CD4-positive, CD25-positive, alpha-beta regulatory T cell (primary cell): ENCODE data around the gene ZNF416. TPM values are rescaled to one million over a fixed set of nuclear protein-coding genes. Genes with fewer than 3 reads are reported as not detected.

Experiments used
- ATAC-seq, 2 donors: fragments of 150-1000 bp; cut with Tn5 transposase; one replicate each; pipeline ENCODE4 v1.10.0; 2021; ENCODE audit warnings: low read depth in 2 of 2, moderate number of reproducible peaks in 2 of 2, moderate library complexity in 1 of 2
- DNase-seq, 3 donors: peaks; one replicate each; pipeline versions ENCODE4 v3.0.0 to v3.0.0-alpha.2; 2012 to 2022; ENCODE audit warnings: mixed read lengths in 1 of 3
- H3K27ac ChIP-seq: one replicate; pipeline ENCODE4 v1.7.0; 2013; ENCODE audit warnings: mild to moderate bottlenecking, low read length; ENCODE audit not compliant: insufficient read depth, poor library complexity, severe bottlenecking
- H3K27me3 ChIP-seq: one replicate; pipeline ENCODE4 v1.7.0; 2013; ENCODE audit warnings: low read length; ENCODE audit not compliant: control insufficient read depth, insufficient read depth
- H3K36me3 ChIP-seq: one replicate; pipeline ENCODE4 v1.7.0; 2013; ENCODE audit warnings: mild to moderate bottlenecking, low read length, moderate library complexity; ENCODE audit not compliant: control insufficient read depth, insufficient read depth
- H3K4me1 ChIP-seq: 2 replicates; pipeline ENCODE4 v1.7.0; 2013; ENCODE audit warnings: mild to moderate bottlenecking, low read length; ENCODE audit not compliant: insufficient read depth, control insufficient read depth, poor library complexity, severe bottlenecking
- H3K4me3 ChIP-seq: one replicate; pipeline ENCODE4 v1.7.0; 2013; ENCODE audit warnings: low read depth, mild to moderate bottlenecking, low read length, moderate library complexity
- H3K9me3 ChIP-seq, 2 experiments: 1 replicate in 1 of 2; 2 replicates in 1 of 2; pipeline ENCODE4 v1.7.0; 2013; ENCODE audit warnings: low read length in 2 of 2, mild to moderate bottlenecking in 1 of 2, moderate library complexity in 1 of 2; ENCODE audit not compliant: control insufficient read depth in 2 of 2
- H3K27ac Mint-ChIP-seq, 3 donors: one replicate each; pipeline ENCODE4 v1.8.0; 2020 to 2022; ENCODE audit warnings: mild to moderate bottlenecking in 3 of 3, mixed read lengths in 3 of 3, moderate library complexity in 2 of 3
- H3K27me3 Mint-ChIP-seq: one replicate; pipeline ENCODE4 v1.8.0; 2022; ENCODE audit warnings: mild to moderate bottlenecking, mixed read lengths
- H3K36me3 Mint-ChIP-seq: one replicate; pipeline ENCODE4 v1.8.0; 2020; ENCODE audit warnings: mixed read lengths
- H3K4me1 Mint-ChIP-seq, 4 donors: one replicate each; pipeline ENCODE4 v1.8.0; 2020 to 2022; ENCODE audit warnings: mixed read lengths in 4 of 4, mild to moderate bottlenecking in 1 of 4
- H3K4me3 Mint-ChIP-seq, 4 donors: one replicate each; pipeline ENCODE4 v1.8.0; 2020 to 2022; ENCODE audit warnings: mild to moderate bottlenecking in 4 of 4, mixed read lengths in 4 of 4, moderate library complexity in 3 of 4
- H3K9me3 Mint-ChIP-seq, 7 donors: one replicate each; pipeline ENCODE4 v1.8.0; 2020 to 2022; ENCODE audit warnings: mixed read lengths in 7 of 7, mild to moderate bottlenecking in 3 of 7, moderate library complexity in 2 of 7
- polyA plus RNA-seq, 4 donors: library from polyadenylated mRNA; unstranded; fragments of 300-500 nt; fragmentation: Illumina TruSeq; gene quantifications; one replicate each; pipeline ENCODE4 v1.2.3, GENCODE V29; 2021
- total RNA-seq: library from RNA; stranded (reverse); gene quantifications from one replicate; pipeline ENCODE4 v1.2.3, GENCODE V29; 2022

The ZNF416 gene
- total and polyA plus RNA-seq, 5 donors from 2014 or later: 4.1 to 9.5 (median 5.8) TPM

- Mint-ChIP-seq H3K27ac (peak overlapping the region in 2 of 3 donors; percentile 68 to 98), H3K36me3 (peaks cover 49% of the 10 kb centered on the region), H3K27me3 (no peaks in the 10 kb centered on the region), H3K4me1 (peaks cover 5 to 36% (median 28%) of the 10 kb centered on the region in 4 donors), H3K9me3 (peaks cover 9 to 58% (median 25%) of the 10 kb centered on the region in 7 donors), H3K4me3 (peak overlapping the region; percentile 88 to 98 (median 93))
- ATAC-seq (no peak), DNase-seq (no peak)
- no peak overlapping the region for H3K27ac ChIP-seq
- peaks cover 25 to 34% of the 10 kb centered on the region in 2 experiments for H3K9me3 ChIP-seq
- H3K27me3 ChIP-seq: peaks cover 5% of the 10 kb centered on the region
- H3K4me1 ChIP-seq: peaks cover 26% of the 10 kb centered on the region
- H3K36me3 ChIP-seq: peaks cover 44% of the 10 kb centered on the region
- H3K4me3 ChIP-seq: peak overlapping the region; percentile 81
These were observed 21.1 kb downstream of the ZNF416 start for GRCh38 chr19:57557659-57558058.

GRCh38 chr19:57552432-57552831 is 26.3 kb downstream of the ZNF416 start:
- Histone ChIP-seq H3K27me3 (no peaks in the 10 kb centered on the region), H3K36me3 (peaks cover 93% of the 10 kb centered on the region), H3K4me3 (no peak overlapping the region), H3K9me3 (peaks cover 62 to 87% of the 10 kb centered on the region in 2 experiments), H3K4me1 (no peaks in the 10 kb centered on the region), H3K27ac (no peak overlapping the region)
- H3K36me3 Mint-ChIP-seq: peaks cover 92% of the 10 kb centered on the region
- no peak overlapping the region for H3K4me3 Mint-ChIP-seq
- ATAC-seq (no peak), DNase-seq (no peak)
- no peak overlapping the region for H3K27ac Mint-ChIP-seq
- no peaks in the 10 kb centered on the region for H3K27me3 Mint-ChIP-seq
- H3K4me1 Mint-ChIP-seq: peaks cover 5 to 11% (median 9%) of the 10 kb centered on the region in 4 donors
- H3K9me3 Mint-ChIP-seq: peaks cover 5 to 87% (median 40%) of the 10 kb centered on the region in 7 donors

- Mint-ChIP-seq H3K4me1 (peaks cover 0 to 10% (median 3%) of the 10 kb centered on the region in 4 donors), H3K27ac (no peak overlapping the region)
- peak overlapping the region; percentile 22 for H3K4me3 ChIP-seq
These were observed 32.2 kb downstream of the ZNF416 start for GRCh38 chr19:57546513-57546912.

GRCh38 chr19:57537953-57538547 is 40.7 kb downstream of the ZNF416 start:
- Histone ChIP-seq H3K27ac (no peak overlapping the region), H3K27me3 (no peaks in the 10 kb centered on the region), H3K36me3 (peaks cover 83% of the 10 kb centered on the region), H3K4me3 (peak overlapping the region; percentile 14), H3K4me1 (no peaks in the 10 kb centered on the region), H3K9me3 (peaks cover 93 to 100% of the 10 kb centered on the region in 2 experiments)
- Mint-ChIP-seq H3K4me3 (no peak overlapping the region), H3K4me1 (peaks cover 0 to 7% (median 2%) of the 10 kb centered on the region in 4 donors), H3K9me3 (peaks cover 0 to 96% (median 43%) of the 10 kb centered on the region in 7 donors), H3K36me3 (peaks cover 83% of the 10 kb centered on the region), H3K27ac (no peak overlapping the region), H3K27me3 (no peaks in the 10 kb centered on the region)
- no peak for DNase-seq
- ATAC-seq: no peak

More at GRCh38 chr19:57546513-57546912, 32.2 kb downstream of the ZNF416 start:
- no peak overlapping the region for H3K27ac ChIP-seq
- Mint-ChIP-seq H3K36me3 (peaks cover 75% of the 10 kb centered on the region), H3K9me3 (peaks cover 0 to 90% (median 44%) of the 10 kb centered on the region in 7 donors), H3K4me3 (no peak overlapping the region), H3K27me3 (no peaks in the 10 kb centered on the region)
- ATAC-seq (no peak), DNase-seq (no peak)
- peaks cover 96 to 100% of the 10 kb centered on the region in 2 experiments for H3K9me3 ChIP-seq
- no peaks in the 10 kb centered on the region for H3K27me3 ChIP-seq
- peaks cover 83% of the 10 kb centered on the region for H3K36me3 ChIP-seq
- no peaks in the 10 kb centered on the region for H3K4me1 ChIP-seq

GRCh38 chr19:57527136-57527881 is 51.4 kb downstream of the ZNF416 start, which contains the start of gene ZNF549:
Gene ZNF549, plus strand, starts transcription at chr19:57527356. Its CDS starts 218 bp downstream, at chr19:57527574.
- Mint-ChIP-seq H3K4me1 (peaks cover 5 to 32% (median 17%) of the 10 kb centered on the region in 4 donors), H3K9me3 (peaks cover 8 to 43% (median 31%) of the 10 kb centered on the region in 7 donors), H3K27ac (peak within 1 kb of the TSS; percentile 20 to 98 (median 98)), H3K4me3 (peak within 1 kb of the TSS; percentile 90 to 97 (median 96)), H3K27me3 (no peaks in the 10 kb centered on the region), H3K36me3 (peaks cover 45% of the 10 kb centered on the region)
- ATAC-seq: peak; percentile 100
- peak; percentile 79 to 96 (median 89) for DNase-seq
- Histone ChIP-seq H3K4me3 (peak within 1 kb of the TSS; percentile 84), H3K27ac (peak within 1 kb of the TSS; percentile 82), H3K4me1 (peaks cover 21% of the 10 kb centered on the region), H3K27me3 (no peaks in the 10 kb centered on the region), H3K9me3 (peaks cover 32 to 38% of the 10 kb centered on the region in 2 experiments), H3K36me3 (peaks cover 25% of the 10 kb centered on the region)

Other genes starting within 250 kb of the ZNF416 start
- 6.8 TPM for gene ZNF304, start 227.6 kb downstream of the ZNF416 start, total RNA-seq
- 1 to 10 TPM; 1.9 to 4.4 (median 2.8) TPM for gene ZNF304, start 227.6 kb downstream of the ZNF416 start, polyA plus RNA-seq
- gene TRAPPC2B, start 215.4 kb downstream of the ZNF416 start, total RNA-seq: 11.4 TPM
- gene TRAPPC2B, start 215.4 kb downstream of the ZNF416 start, polyA plus RNA-seq: 10 to 100 TPM; 23.0 to 28.6 (median 25.3) TPM
- 2.1 TPM for gene ZNF547, start 215.4 kb downstream of the ZNF416 start, total RNA-seq
- 1 to 10 TPM in 2 of 4 donors, under 1 TPM in 1, not detected in 1; 0.77 to 1.9 (median 1.5) TPM for gene ZNF547, start 215.4 kb downstream of the ZNF416 start, polyA plus RNA-seq
- gene ZNF548, start 189.1 kb downstream of the ZNF416 start, total RNA-seq: 75.9 TPM
- 10 to 100 TPM; 14.6 to 21.7 (median 17.7) TPM for gene ZNF548, start 189.1 kb downstream of the ZNF416 start, polyA plus RNA-seq
- 5.6 TPM for gene ZNF17, start 167.8 kb downstream of the ZNF416 start, total RNA-seq
- gene ZNF17, start 167.8 kb downstream of the ZNF416 start, polyA plus RNA-seq: 1 to 10 TPM; 2.9 to 9.7 (median 5.3) TPM
- gene ZNF749, start 143.6 kb downstream of the ZNF416 start, total RNA-seq: 5.1 TPM
- gene ZNF749, start 143.6 kb downstream of the ZNF416 start, polyA plus RNA-seq: 10 to 100 TPM in 1 of 4 donors, 1 to 10 TPM in 3; 6.2 to 10.9 (median 8.2) TPM
- 0.15 TPM for gene VN1R1, start 121.8 kb downstream of the ZNF416 start, total RNA-seq
- gene VN1R1, start 121.8 kb downstream of the ZNF416 start, polyA plus RNA-seq: under 1 TPM in 1 of 4 donors, not detected in 3; 0.10 TPM
- gene ZNF772, start 101.3 kb downstream of the ZNF416 start, total RNA-seq: 0.74 TPM
- 1 to 10 TPM in 3 of 4 donors, under 1 TPM in 1; 0.09 to 4.2 (median 3.4) TPM for gene ZNF772, start 101.3 kb downstream of the ZNF416 start, polyA plus RNA-seq
- 8.9 TPM for gene ZNF419, start 91.2 kb downstream of the ZNF416 start, total RNA-seq
- gene ZNF419, start 91.2 kb downstream of the ZNF416 start, polyA plus RNA-seq: 10 to 100 TPM in 1 of 4 donors, 1 to 10 TPM in 3; 5.9 to 11.0 (median 8.3) TPM
- 7.2 TPM for gene ZNF773, start 79.0 kb downstream of the ZNF416 start, total RNA-seq
- 10 to 100 TPM in 3 of 4 donors, 1 to 10 TPM in 1; 7.0 to 11.3 (median 10.6) TPM for gene ZNF773, start 79.0 kb downstream of the ZNF416 start, polyA plus RNA-seq
- gene ZNF549, start 51.6 kb downstream of the ZNF416 start, total RNA-seq: 5.2 TPM
- 1 to 10 TPM; 4.3 to 9.2 (median 7.7) TPM for gene ZNF549, start 51.6 kb downstream of the ZNF416 start, polyA plus RNA-seq
- gene ZNF550, start 19.0 kb downstream of the ZNF416 start, total RNA-seq: 10.2 TPM
- 10 to 100 TPM in 2 of 4 donors, 1 to 10 TPM in 2; 5.8 to 18.7 (median 9.4) TPM for gene ZNF550, start 19.0 kb downstream of the ZNF416 start, polyA plus RNA-seq
- gene ZIK1, start 5.2 kb upstream of the ZNF416 start, total RNA-seq: 3.4 TPM
- 10 to 100 TPM in 1 of 4 donors, 1 to 10 TPM in 3; 5.6 to 10.2 (median 8.2) TPM for gene ZIK1, start 5.2 kb upstream of the ZNF416 start, polyA plus RNA-seq
- 1.5 TPM for gene ZNF530, start 21.0 kb upstream of the ZNF416 start, total RNA-seq
- gene ZNF530, start 21.0 kb upstream of the ZNF416 start, polyA plus RNA-seq: 1 to 10 TPM; 4.8 to 7.8 (median 7.4) TPM
- gene ZNF134, start 35.3 kb upstream of the ZNF416 start, total RNA-seq: 17.4 TPM
- gene ZNF134, start 35.3 kb upstream of the ZNF416 start, polyA plus RNA-seq: 10 to 100 TPM in 3 of 4 donors, 1 to 10 TPM in 1; 9.8 to 14.2 (median 11.8) TPM
- 23.9 TPM for gene ZNF211, start 54.3 kb upstream of the ZNF416 start, total RNA-seq
- gene ZNF211, start 54.3 kb upstream of the ZNF416 start, polyA plus RNA-seq: 10 to 100 TPM; 19.4 to 22.8 (median 22.1) TPM
- not detected for gene ZSCAN4, start 90.0 kb upstream of the ZNF416 start, total RNA-seq
- gene ZSCAN4, start 90.0 kb upstream of the ZNF416 start, polyA plus RNA-seq: not detected
- gene ZNF551, start 103.1 kb upstream of the ZNF416 start, total RNA-seq: 9.6 TPM
- 1 to 10 TPM; 5.3 to 8.6 (median 7.3) TPM for gene ZNF551, start 103.1 kb upstream of the ZNF416 start, polyA plus RNA-seq
- 3.7 TPM for gene ZNF154, start 130.3 kb upstream of the ZNF416 start, total RNA-seq
- 1 to 10 TPM in 1 of 4 donors, under 1 TPM in 2, not detected in 1; 0.25 to 1.9 (median 0.57) TPM for gene ZNF154, start 130.3 kb upstream of the ZNF416 start, polyA plus RNA-seq
- 9.2 TPM for gene ZNF671, start 148.7 kb upstream of the ZNF416 start, total RNA-seq
- 10 to 100 TPM; 19.5 to 28.6 (median 23.3) TPM for gene ZNF671, start 148.7 kb upstream of the ZNF416 start, polyA plus RNA-seq
- gene ZNF776, start 167.9 kb upstream of the ZNF416 start, total RNA-seq: 15.4 TPM
- 10 to 100 TPM in 1 of 4 donors, 1 to 10 TPM in 3; 2.9 to 12.2 (median 7.5) TPM for gene ZNF776, start 167.9 kb upstream of the ZNF416 start, polyA plus RNA-seq
- gene ZNF586, start 190.8 kb upstream of the ZNF416 start, total RNA-seq: 39.4 TPM
- gene ZNF586, start 190.8 kb upstream of the ZNF416 start, polyA plus RNA-seq: 10 to 100 TPM; 18.7 to 32.2 (median 31.3) TPM
- 16.6 TPM for gene ZNF552, start 236.0 kb upstream of the ZNF416 start, total RNA-seq
- gene ZNF552, start 236.0 kb upstream of the ZNF416 start, polyA plus RNA-seq: 10 to 100 TPM in 1 of 4 donors, 1 to 10 TPM in 3; 4.8 to 11.7 (median 6.8) TPM